Small intestine (tissue), 7 donors: ENCODE data around the gene SPATA16. TPM values are rescaled to one million over a fixed set of nuclear protein-coding genes. Genes with fewer than 3 reads are reported as not detected.

ENCODE experiments used
- DNase-seq, 2 donors: peaks; one replicate each; pipeline versions ENCODE4 v3.0.0 to v3.0.0-alpha.2; 2013
- FAIRE-seq: peaks from 2 replicates; lab custom pipeline; 2012; peaks lifted over from hg19 to GRCh38; lab: Jason Lieb, UNC
- H3K27ac ChIP-seq, 3 donors: one replicate each; pipeline ENCODE4 v1.5.1; 2013; ENCODE audit warnings: low read length in 2 of 3, mild to moderate bottlenecking in 2 of 3, control low read depth in 1 of 3, inconsistent platforms in 1 of 3, low read depth in 1 of 3, moderate library complexity in 1 of 3
- H3K27me3 ChIP-seq, 3 donors: one replicate each; pipeline ENCODE4 v1.6.1; 2013; ENCODE audit warnings: low read length in 3 of 3, inconsistent platforms in 1 of 3; ENCODE audit not compliant: control insufficient read depth in 3 of 3, insufficient read depth in 3 of 3
- H3K36me3 ChIP-seq, 3 donors: one replicate each; pipeline ENCODE4 v1.6.1; 2013; ENCODE audit warnings: low read length in 3 of 3, inconsistent platforms in 1 of 3, low read depth in 1 of 3, mild to moderate bottlenecking in 1 of 3, moderate library complexity in 1 of 3; ENCODE audit not compliant: control insufficient read depth in 3 of 3, insufficient read depth in 2 of 3
- H3K4me1 ChIP-seq, 3 donors: one replicate each; pipeline ENCODE4 v1.6.1; 2013; ENCODE audit warnings: low read length in 2 of 3, inconsistent platforms in 1 of 3, low read depth in 1 of 3, mild to moderate bottlenecking in 1 of 3, moderate library complexity in 1 of 3; ENCODE audit not compliant: control insufficient read depth in 3 of 3, insufficient read depth in 2 of 3
- H3K4me3 ChIP-seq, 3 donors: one replicate each; pipeline ENCODE4 v1.5.1; 2013; ENCODE audit warnings: low read length in 3 of 3, control low read depth in 1 of 3, inconsistent platforms in 1 of 3, low read depth in 1 of 3, mild to moderate bottlenecking in 1 of 3, moderate library complexity in 1 of 3
- H3K9me3 ChIP-seq, 2 donors: one replicate each; pipeline ENCODE4 v1.6.1; 2013; ENCODE audit warnings: low read depth in 1 of 2, low read length in 1 of 2; ENCODE audit not compliant: control insufficient read depth in 2 of 2, insufficient read depth in 1 of 2
- WGBS, 3 donors: extraction: QIAGEN DNeasy Blood & Tissue Kit; methylation state at CpG; one replicate each; pipeline ENCODE4 v1.1.7; 2013; 5-methylcytosine and 5-hydroxymethylcytosine counted together
- polyA plus RNA-seq, 4 donors: library from polyadenylated mRNA; stranded (reverse) in 3 of 4; unstranded in 1 of 4; fragments of 200-250 nt in 3 of 4; fragments of 120-200 nt in 1 of 4; gene quantifications; one replicate each; pipeline versions ENCODE4 v1.2.1 to v1.2.3, GENCODE V29; 2013
- donor health status: healthy with polysubstance abuse.
- donor health status: control.
- donor health status: control.
- donor health status: Bipolar disorder and iron deficiency.
- donor health status: healthy.

The SPATA16 gene
- polyA plus RNA-seq, 4 donors = not detected

GRCh38 chr3:172989373-172989772 is 151.7 kb downstream of the SPATA16 start:
- 81 to 91% (median 83%) methylated on average over 3 of the region's 3 CpGs for WGBS, 3 donors
- Histone ChIP-seq H3K27me3 (no peaks in the 10 kb centered on the region), H3K27ac (no peak overlapping the region), H3K4me3 (no peak overlapping the region), H3K4me1 (peaks cover 0 to 2% (median 0%) of the 10 kb centered on the region in 3 donors), H3K9me3 (no peaks in the 10 kb centered on the region), H3K36me3 (no peaks in the 10 kb centered on the region)
- DNase-seq (no peak), FAIRE-seq (no peak)

- peak in 1 of 2 donors; percentile 2 for DNase-seq
- no peaks in the 10 kb centered on the region for H3K27me3 ChIP-seq
- no peak overlapping the region for H3K27ac ChIP-seq
- no peak overlapping the region for H3K4me3 ChIP-seq
- H3K9me3 ChIP-seq = no peaks in the 10 kb centered on the region
- FAIRE-seq = no peak
- H3K4me1 ChIP-seq = no peaks in the 10 kb centered on the region
- WGBS, 3 donors = 45 to 56% (median 49%) methylated on average over 3 of the region's 3 CpGs
- H3K36me3 ChIP-seq = no peaks in the 10 kb centered on the region
These were observed 153.8 kb downstream of the SPATA16 start for GRCh38 chr3:172987273-172987672.

- H3K4me1 ChIP-seq = no peaks in the 10 kb centered on the region
- DNase-seq (no peak), FAIRE-seq (no peak)
- no peaks in the 10 kb centered on the region for H3K27me3 ChIP-seq
- no peak overlapping the region for H3K4me3 ChIP-seq
- H3K9me3 ChIP-seq = no peaks in the 10 kb centered on the region
- 75 to 98% (median 95%) methylated on average over 1 of the region's 1 CpG for WGBS, 3 donors
- no peaks in the 10 kb centered on the region for H3K36me3 ChIP-seq
- no peak overlapping the region for H3K27ac ChIP-seq
These were observed 156.1 kb downstream of the SPATA16 start for GRCh38 chr3:172984914-172985313.

- H3K9me3 ChIP-seq = no peaks in the 10 kb centered on the region
- no peak overlapping the region for H3K27ac ChIP-seq
- H3K27me3 ChIP-seq = no peaks in the 10 kb centered on the region
- no peaks in the 10 kb centered on the region for H3K36me3 ChIP-seq
- no peak for FAIRE-seq
- no peaks in the 10 kb centered on the region for H3K4me1 ChIP-seq
- WGBS, 3 donors = 55 to 65% (median 64%) methylated on average over 3 of the region's 3 CpGs
- H3K4me3 ChIP-seq = no peak overlapping the region
- DNase-seq = no peak
These were observed 158.2 kb downstream of the SPATA16 start for GRCh38 chr3:172982736-172983364.

- FAIRE-seq (no peak), DNase-seq (no peak)
- H3K36me3 ChIP-seq = no peaks in the 10 kb centered on the region
- no peaks in the 10 kb centered on the region for H3K4me1 ChIP-seq
- no peak overlapping the region for H3K4me3 ChIP-seq
- WGBS, 3 donors = 71 to 79% (median 73%) methylated on average over 3 of the region's 3 CpGs
- H3K9me3 ChIP-seq = no peaks in the 10 kb centered on the region
- H3K27ac ChIP-seq = no peak overlapping the region
- H3K27me3 ChIP-seq = no peaks in the 10 kb centered on the region
These were observed 159.5 kb downstream of the SPATA16 start for GRCh38 chr3:172981407-172981983.

GRCh38 chr3:172980849-172981248 is 160.2 kb downstream of the SPATA16 start:
- no peak for FAIRE-seq
- WGBS, 3 donors = 68 to 73% (median 68%) methylated on average over 8 of the region's 8 CpGs

GRCh38 chr3:172977696-172978095 is 163.3 kb downstream of the SPATA16 start:
- Histone ChIP-seq H3K9me3 (no peaks in the 10 kb centered on the region), H3K4me3 (no peak overlapping the region), H3K27ac (no peak overlapping the region), H3K4me1 (no peaks in the 10 kb centered on the region), H3K27me3 (no peaks in the 10 kb centered on the region), H3K36me3 (no peaks in the 10 kb centered on the region)
- WGBS, 3 donors = 40 to 63% (median 45%) methylated on average over 1 of the region's 1 CpG
- DNase-seq (no peak), FAIRE-seq (no peak)

More at GRCh38 chr3:172980849-172981248, 160.2 kb downstream of the SPATA16 start:
- no peaks in the 10 kb centered on the region for H3K27me3 ChIP-seq
- no peak overlapping the region for H3K4me3 ChIP-seq
- H3K4me1 ChIP-seq = no peaks in the 10 kb centered on the region
- no peaks in the 10 kb centered on the region for H3K36me3 ChIP-seq
- no peak overlapping the region for H3K27ac ChIP-seq
- H3K9me3 ChIP-seq = no peaks in the 10 kb centered on the region
- DNase-seq = no peak

GRCh38 chr3:172974969-172975368 is 166.1 kb downstream of the SPATA16 start:
- Histone ChIP-seq H3K27ac (no peak overlapping the region), H3K9me3 (no peaks in the 10 kb centered on the region), H3K27me3 (no peaks in the 10 kb centered on the region), H3K36me3 (no peaks in the 10 kb centered on the region), H3K4me1 (no peaks in the 10 kb centered on the region), H3K4me3 (no peak overlapping the region)
- DNase-seq (no peak), FAIRE-seq (no peak)
- 89 to 94% (median 93%) methylated on average over 3 of the region's 3 CpGs for WGBS, 3 donors
